Urinary bladder (tissue), 4 donors: ENCODE results near the gene CDPF1. TPM values are rescaled to one million over a fixed set of nuclear protein-coding genes. Genes with fewer than 3 reads are reported as not detected.
A peak's percentile ranks its signal among the peaks of the same experiment; 100 is the strongest.

Source experiments
- DNase-seq: peaks from one replicate; pipeline ENCODE4 v3.0.0-alpha.2; 2015; ENCODE audit errors: extremely low spot score
- H3K27ac ChIP-seq: one replicate; pipeline ENCODE4 v1.5.1; 2013; ENCODE audit warnings: low read depth, mild to moderate bottlenecking, moderate library complexity
- H3K36me3 ChIP-seq: one replicate; pipeline ENCODE4 v1.6.1; 2013; ENCODE audit warnings: mild to moderate bottlenecking, moderate library complexity; ENCODE audit not compliant: insufficient read depth
- H3K4me1 ChIP-seq: one replicate; pipeline ENCODE4 v1.6.1; 2013; ENCODE audit warnings: mild to moderate bottlenecking, moderate library complexity; ENCODE audit not compliant: insufficient read depth
- H3K4me3 ChIP-seq: one replicate; pipeline ENCODE4 v1.5.1; 2013; ENCODE audit warnings: low read depth, low read length
- WGBS: extraction: QIAGEN DNeasy Blood & Tissue Kit; methylation state at CpG from one replicate; pipeline ENCODE4 v1.1.7; 2013; 5-methylcytosine and 5-hydroxymethylcytosine counted together
- polyA plus RNA-seq: library from polyadenylated mRNA; stranded (reverse); fragments of 200-250 nt; gene quantifications from one replicate; pipeline ENCODE4 v1.2.3, GENCODE V29; 2013
- total RNA-seq: library from RNA; depleted of rRNA; stranded (reverse); fragments of >200 nt; gene quantifications from one replicate; pipeline ENCODE4 v1.2.3, GENCODE V29; 2014
- donor health status: healthy with polysubstance abuse.
- donor health status: healthy.

Gene CDPF1
- total and polyA plus RNA-seq, 2 donors: 9.0 to 20.0 TPM

GRCh38 chr22:46251816-46252380 is 1.8 kb upstream of the CDPF1 start:
- 87% methylated on average over 9 of the region's 9 CpGs for WGBS
- no peak overlapping the region for H3K27ac ChIP-seq
- no peaks in the 10 kb centered on the region for H3K36me3 ChIP-seq
- no peaks in the 10 kb centered on the region for H3K4me1 ChIP-seq
- no peak for DNase-seq
- no peak overlapping the region for H3K4me3 ChIP-seq

GRCh38 chr22:46251266-46251665 is 1.2 kb upstream of the CDPF1 start:
- Histone ChIP-seq H3K4me3 (no peak overlapping the region), H3K27ac (no peak overlapping the region), H3K4me1 (no peaks in the 10 kb centered on the region), H3K36me3 (no peaks in the 10 kb centered on the region)
- no peak for DNase-seq
- WGBS: 62% methylated on average over 7 of the region's 7 CpGs

- H3K4me1 ChIP-seq: no peaks in the 10 kb centered on the region
- peak overlapping the region; percentile 46 for H3K27ac ChIP-seq
- peak overlapping the region; percentile 74 for H3K4me3 ChIP-seq
- 4% methylated on average over 25 of the region's 25 CpGs for WGBS
- DNase-seq: no peak
- H3K36me3 ChIP-seq: no peaks in the 10 kb centered on the region
These were observed 661 bp upstream of the CDPF1 start for GRCh38 chr22:46250783-46251125.

GRCh38 chr22:46247443-46247975 is 2.6 kb downstream of the CDPF1 start:
- WGBS: 90% methylated on average over 2 of the region's 2 CpGs
- H3K4me3 ChIP-seq: no peak overlapping the region
- no peak for DNase-seq
- H3K4me1 ChIP-seq: no peaks in the 10 kb centered on the region
- no peak overlapping the region for H3K27ac ChIP-seq
- peaks cover 3% of the 10 kb centered on the region for H3K36me3 ChIP-seq

- H3K27ac ChIP-seq: no peak overlapping the region
- H3K4me1 ChIP-seq: no peaks in the 10 kb centered on the region
- H3K36me3 ChIP-seq: peaks cover 3% of the 10 kb centered on the region
- WGBS: 94% methylated on average over 10 of the region's 10 CpGs
- H3K4me3 ChIP-seq: no peak overlapping the region
- no peak for DNase-seq
These were observed 3.9 kb downstream of the CDPF1 start for GRCh38 chr22:46246178-46246577.

GRCh38 chr22:46245511-46245910 is 4.6 kb downstream of the CDPF1 start:
- Histone ChIP-seq H3K4me3 (no peak overlapping the region), H3K4me1 (no peaks in the 10 kb centered on the region), H3K36me3 (peaks cover 3% of the 10 kb centered on the region), H3K27ac (no peak overlapping the region)
- no peak for DNase-seq
- WGBS: 39% methylated on average over 16 of the region's 16 CpGs

GRCh38 chr22:46244771-46245170 is 5.3 kb downstream of the CDPF1 start:
- Histone ChIP-seq H3K4me1 (no peaks in the 10 kb centered on the region), H3K4me3 (no peak overlapping the region), H3K27ac (no peak overlapping the region), H3K36me3 (peaks cover 3% of the 10 kb centered on the region)
- 92% methylated on average over 9 of the region's 9 CpGs for WGBS
- no peak for DNase-seq

GRCh38 chr22:46242076-46242475 is 8.0 kb downstream of the CDPF1 start:
- peaks cover 3% of the 10 kb centered on the region for H3K36me3 ChIP-seq

GRCh38 chr22:46241396-46242007 is 8.6 kb downstream of the CDPF1 start:
- WGBS: 74% methylated on average over 5 of the region's 5 CpGs
- Histone ChIP-seq H3K36me3 (peaks cover 3% of the 10 kb centered on the region), H3K4me1 (no peaks in the 10 kb centered on the region), H3K27ac (no peak overlapping the region), H3K4me3 (no peak overlapping the region)
- no peak for DNase-seq

More at GRCh38 chr22:46242076-46242475, 8.0 kb downstream of the CDPF1 start:
- 93% methylated on average over 10 of the region's 10 CpGs for WGBS
- no peak for DNase-seq
- Histone ChIP-seq H3K4me3 (no peak overlapping the region), H3K4me1 (no peaks in the 10 kb centered on the region), H3K27ac (no peak overlapping the region)

GRCh38 chr22:46240907-46241306 is 9.2 kb downstream of the CDPF1 start:
- no peak for DNase-seq
- Histone ChIP-seq H3K4me3 (no peak overlapping the region), H3K36me3 (peaks cover 3% of the 10 kb centered on the region), H3K4me1 (no peaks in the 10 kb centered on the region), H3K27ac (no peak overlapping the region)
- 88% methylated on average over 7 of the region's 7 CpGs for WGBS

GRCh38 chr22:46240506-46240905 is 9.6 kb downstream of the CDPF1 start:
- H3K27ac ChIP-seq: no peak overlapping the region
- no peak for DNase-seq
- WGBS: 90% methylated on average over 6 of the region's 6 CpGs
- no peaks in the 10 kb centered on the region for H3K4me1 ChIP-seq
- H3K4me3 ChIP-seq: no peak overlapping the region
- peaks cover 3% of the 10 kb centered on the region for H3K36me3 ChIP-seq

- no peaks in the 10 kb centered on the region for H3K4me1 ChIP-seq
- no peak overlapping the region for H3K4me3 ChIP-seq
- DNase-seq: no peak
- no peak overlapping the region for H3K27ac ChIP-seq
- peaks cover 3% of the 10 kb centered on the region for H3K36me3 ChIP-seq
- whole genome bisulfite sequencing: 96% methylated on average over 2 of the region's 2 CpGs
These were observed 10.0 kb downstream of the CDPF1 start for GRCh38 chr22:46240073-46240472.

GRCh38 chr22:46239261-46240048 is 10.6 kb downstream of the CDPF1 start:
- H3K27ac ChIP-seq: no peak overlapping the region
- no peak overlapping the region for H3K4me3 ChIP-seq
- WGBS: 89% methylated on average over 20 of the region's 20 CpGs
- H3K4me1 ChIP-seq: no peaks in the 10 kb centered on the region
- DNase-seq: no peak
- no peaks in the 10 kb centered on the region for H3K36me3 ChIP-seq

- Histone ChIP-seq H3K4me3 (no peak overlapping the region), H3K36me3 (no peaks in the 10 kb centered on the region), H3K27ac (no peak overlapping the region), H3K4me1 (no peaks in the 10 kb centered on the region)
- DNase-seq: no peak
- WGBS: 77% methylated on average over 16 of the region's 16 CpGs
These were observed 11.6 kb downstream of the CDPF1 start for GRCh38 chr22:46238541-46238940.
